DOHH2 (cell line): Measurements from ENCODE around the gene SLC22A15.
"Not testable (repeated sequence)": the region's sequence is repeated elsewhere in the genome, so short reads cannot be mapped to it uniquely, and the experiment has no call there.

Experiments
- H3F3A ChIP-seq: fragments of 200-600 bp; sonication (generic), shearing (Covaris generic); 2 replicates; pipeline ENCODE4 v1.6.0; 2016; ENCODE audit warnings: antibody characterized with exemption, mild to moderate bottlenecking; ENCODE audit not compliant: control insufficient read depth, insufficient read depth
- H3K27ac ChIP-seq: fragments of 200-600 bp; sonication (generic); 2 replicates; pipeline ENCODE4 v1.5.1; 2014; ENCODE audit warnings: low read depth, mild to moderate bottlenecking, low read length, moderate library complexity
- H3K27me3 ChIP-seq: fragments of 200-600 bp; sonication (generic); 2 replicates; pipeline ENCODE4 v1.6.1; 2014; ENCODE audit warnings: mild to moderate bottlenecking, low read length, mixed read lengths; ENCODE audit not compliant: control insufficient read depth
- H3K36me3 ChIP-seq: fragments of 200-600 bp; sonication (generic); 2 replicates; pipeline ENCODE4 v1.6.1; 2014; ENCODE audit warnings: mild to moderate bottlenecking, low read length, moderate library complexity, mixed read lengths; ENCODE audit not compliant: control insufficient read depth
- H3K4me1 ChIP-seq: fragments of 200-600 bp; sonication (generic); 2 replicates; pipeline ENCODE4 v1.6.1; 2014; ENCODE audit warnings: mild to moderate bottlenecking, low read length, mixed read lengths; ENCODE audit not compliant: control insufficient read depth
- H3K4me2 ChIP-seq: fragments of 200-600 bp; sonication (generic); 2 replicates; pipeline ENCODE4 v1.6.0; 2014; ENCODE audit warnings: mild to moderate bottlenecking, low read length, moderate library complexity
- H3K4me3 ChIP-seq: fragments of 200-600 bp; sonication (generic); 2 replicates; pipeline ENCODE4 v1.5.1; 2014; ENCODE audit warnings: mild to moderate bottlenecking, low read length, mixed read lengths
- H3K79me2 ChIP-seq: fragments of 200-600 bp; sonication (generic); 2 replicates; pipeline ENCODE4 v1.6.1; 2014; ENCODE audit warnings: mild to moderate bottlenecking, low read length, mixed read lengths; ENCODE audit not compliant: control insufficient read depth
- H3K9me2 ChIP-seq: fragments of 200-600 bp; sonication (generic); replicated peaks from 2 replicates; pipeline ENCODE4 v1.6.1; 2014; ENCODE audit warnings: mild to moderate bottlenecking, low read length, mixed read lengths; ENCODE audit not compliant: control insufficient read depth
- H3K9me3 ChIP-seq: fragments of 200-600 bp; sonication (generic); 2 replicates; pipeline ENCODE4 v1.6.1; 2014; ENCODE audit warnings: antibody characterized with exemption, low read length, mixed read lengths; ENCODE audit not compliant: control insufficient read depth, insufficient read depth
- H4K20me1 ChIP-seq: fragments of 200-600 bp; sonication (generic); 2 replicates; pipeline ENCODE4 v1.6.0; 2014; ENCODE audit warnings: low read depth, mild to moderate bottlenecking, antibody characterized with exemption, low read length, moderate library complexity; ENCODE audit not compliant: control insufficient read depth, insufficient read depth
- CTCF ChIP-seq: fragments of 200-600 bp; sonication (generic); IDR thresholded peaks from one replicate; pipeline ENCODE4 v1.5.1; 2014; ENCODE audit warnings: antibody characterized with exemption, mild to moderate bottlenecking, low read depth, low read length; ENCODE audit not compliant: poor library complexity, severe bottlenecking
- EZH2phosphoT487 ChIP-seq: fragments of 200-600 bp; sonication (generic); IDR thresholded peaks from 2 replicates; pipeline ENCODE4 v1.6.1; 2017; ENCODE audit warnings: borderline replicate concordance, mild to moderate bottlenecking, antibody characterized with exemption, low read length, moderate library complexity, mixed read lengths

SLC22A15 gene

GRCh38 chr1:116044071-116044470, 67.8 kb downstream of the SLC22A15 start:
- no peaks in the 10 kb centered on the region for H3F3A ChIP-seq
- H3K36me3 ChIP-seq = no peaks in the 10 kb centered on the region
- H3K9me3 ChIP-seq = no peaks in the 10 kb centered on the region
- H3K9me2 ChIP-seq = no peaks in the 10 kb centered on the region
- no peaks in the 10 kb centered on the region for H3K27me3 ChIP-seq
- no peaks in the 10 kb centered on the region for H3K79me2 ChIP-seq
- H3K4me3 ChIP-seq = no peak overlapping the region
- no peak overlapping the region for H3K27ac ChIP-seq
- H3K4me2 ChIP-seq = no peak overlapping the region
- TF ChIP-seq EZH2phosphoT487 = no peak
- no peak for TF ChIP-seq CTCF
- H3K4me1 ChIP-seq = no peaks in the 10 kb centered on the region
- H4K20me1 ChIP-seq = no peaks in the 10 kb centered on the region

GRCh38 chr1:116046933-116047332, 70.6 kb downstream of the SLC22A15 start:
- H3K4me1 ChIP-seq, H3K4me3 ChIP-seq, H3K27ac ChIP-seq, H3F3A ChIP-seq, H3K27me3 ChIP-seq, H3K9me2 ChIP-seq, H3K4me2 ChIP-seq, H3K36me3 ChIP-seq, H3K79me2 ChIP-seq, H3K9me3 ChIP-seq, H4K20me1 ChIP-seq: not testable (repeated sequence)

DNA sequence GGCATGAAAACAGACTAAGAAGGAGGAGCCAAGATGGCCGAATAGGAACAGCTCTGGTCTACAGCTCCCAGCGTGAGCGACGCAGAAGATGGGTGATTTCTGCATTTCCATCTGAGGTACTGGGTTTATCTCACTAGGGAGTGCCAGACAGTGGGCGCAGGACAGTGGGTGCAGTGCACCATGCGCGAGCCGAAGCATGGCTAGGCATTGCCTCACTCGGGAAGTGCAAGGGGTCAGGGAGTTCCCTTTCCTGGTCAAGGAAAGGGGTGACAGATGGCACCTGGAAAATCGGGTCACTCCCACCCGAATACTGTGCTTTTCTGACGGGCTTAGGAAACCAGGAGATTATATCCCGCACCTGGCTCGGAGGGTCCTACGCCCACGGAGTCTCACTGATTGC, 75.6 kb downstream of the SLC22A15 start:
- H3K4me2 ChIP-seq, H3K79me2 ChIP-seq, H3K4me3 ChIP-seq, H3K9me2 ChIP-seq, H3K9me3 ChIP-seq, H3K4me1 ChIP-seq, H4K20me1 ChIP-seq, H3K36me3 ChIP-seq, H3K27me3 ChIP-seq, H3F3A ChIP-seq, H3K27ac ChIP-seq: not testable (repeated sequence)

DNA sequence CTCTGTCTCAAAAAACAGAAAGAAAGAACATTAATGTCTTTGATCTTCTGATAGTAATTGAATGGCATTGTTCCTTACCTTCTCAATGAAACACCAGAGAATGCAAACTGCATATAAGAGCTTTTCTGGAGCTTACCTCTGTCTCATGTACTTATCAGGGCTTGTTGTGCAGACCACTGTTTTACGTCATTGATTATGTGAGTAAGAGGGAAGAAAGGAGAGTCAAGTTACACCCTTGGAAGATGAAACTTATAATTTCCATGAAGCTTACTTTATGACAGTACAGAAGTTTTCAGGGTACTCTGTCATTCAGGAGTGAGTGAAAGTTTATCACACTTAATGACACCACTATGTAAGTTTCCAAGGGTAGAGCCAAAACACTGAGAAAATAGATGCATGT, 85.9 kb downstream of the SLC22A15 start:
- H3K9me3 ChIP-seq = no peaks in the 10 kb centered on the region
- no peaks in the 10 kb centered on the region for H3F3A ChIP-seq
- H3K27ac ChIP-seq = no peak overlapping the region
- no peaks in the 10 kb centered on the region for H3K36me3 ChIP-seq
- H3K79me2 ChIP-seq = no peaks in the 10 kb centered on the region
- H3K9me2 ChIP-seq = no peaks in the 10 kb centered on the region
- no peaks in the 10 kb centered on the region for H3K4me1 ChIP-seq
- TF ChIP-seq CTCF = no peak
- TF ChIP-seq EZH2phosphoT487 = no peak
- H3K27me3 ChIP-seq = no peaks in the 10 kb centered on the region
- H4K20me1 ChIP-seq = no peaks in the 10 kb centered on the region
- no peak overlapping the region for H3K4me3 ChIP-seq
- no peak overlapping the region for H3K4me2 ChIP-seq
